ENCODE data around the gene ECD. TPM values are rescaled to one million over a fixed set of nuclear protein-coding genes. Genes with fewer than 3 reads are reported as not detected.
A peak's percentile ranks its signal among the peaks of the same experiment; 100 is the strongest.

Gene ECD
- 24.7 TPM for total RNA-seq

DNA sequence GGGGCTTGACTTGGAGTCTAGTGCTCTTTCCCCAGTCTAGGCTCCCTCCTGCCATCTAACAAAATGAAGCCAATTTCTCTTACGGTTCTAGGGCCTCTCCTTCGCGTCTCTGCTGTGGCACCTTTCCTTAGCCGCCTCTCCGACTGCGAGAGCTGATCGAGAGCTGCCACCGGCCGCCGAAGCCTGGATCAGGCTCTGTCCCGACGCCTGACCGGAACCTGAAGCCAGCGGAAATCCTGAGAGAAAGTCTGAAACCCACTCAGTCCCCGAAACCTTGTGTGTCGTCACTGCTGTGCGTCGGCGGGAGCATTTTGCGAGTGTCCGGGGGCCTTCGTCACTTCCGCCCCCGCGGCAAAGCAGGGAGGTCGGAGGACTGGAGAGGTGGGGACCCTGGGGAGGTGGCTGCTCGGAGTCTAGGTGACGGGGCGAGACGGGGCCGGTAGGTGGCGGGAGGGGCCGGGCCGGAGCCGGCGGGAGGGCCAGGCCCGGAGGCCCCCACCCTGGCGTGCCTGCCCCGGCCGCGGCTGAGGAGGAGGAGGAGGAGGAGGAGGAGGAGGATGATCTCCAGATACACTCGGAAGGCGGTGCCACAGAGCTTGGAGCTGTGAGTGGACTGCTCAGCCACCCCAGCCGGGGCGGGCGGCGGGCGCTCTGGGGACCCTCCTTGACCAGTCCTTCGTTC, at the start of gene ECD, which contains the start of gene FAM149B1:
Gene ECD (minus strand): TSS at position 226 of the 682 bp plus-strand sequence. CDS start 4,071 bp downstream, outside the sequence.
Gene FAM149B1 (plus strand): TSS at position 337 of the 682 bp plus-strand sequence. CDS start 221 bp downstream, at position 558.
- ATAC-seq, result peak; percentile 99
- peak; percentile 96 for DNase-seq (ENCODE audit: low spot score)
- intact Hi-C loops (cut with DNase I), result no loop called here

DNA sequence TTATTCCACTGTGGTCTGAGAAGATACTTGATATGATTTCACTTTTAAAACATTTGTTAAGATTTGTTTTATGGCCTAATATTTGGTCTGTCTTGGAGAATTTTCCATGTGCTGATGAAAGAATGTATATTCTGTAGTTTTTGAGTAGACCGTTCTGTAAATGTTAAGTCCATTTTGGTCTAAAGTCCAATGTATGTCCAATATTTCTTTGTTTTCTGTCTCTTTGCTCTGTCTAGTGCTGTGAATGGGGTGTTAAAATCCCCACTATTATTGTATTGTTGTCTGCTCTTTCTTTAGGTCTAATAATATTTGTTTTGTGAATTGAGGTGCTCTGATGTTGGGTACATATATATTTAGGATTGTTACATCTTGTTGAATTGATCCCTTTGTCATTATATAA, 47.9 kb upstream of the ECD start:
- intact Hi-C loops (cut with DNase I), result no loop called here
- no peak for ATAC-seq
- DNase-seq (ENCODE audit: low spot score), result no peak

DNA sequence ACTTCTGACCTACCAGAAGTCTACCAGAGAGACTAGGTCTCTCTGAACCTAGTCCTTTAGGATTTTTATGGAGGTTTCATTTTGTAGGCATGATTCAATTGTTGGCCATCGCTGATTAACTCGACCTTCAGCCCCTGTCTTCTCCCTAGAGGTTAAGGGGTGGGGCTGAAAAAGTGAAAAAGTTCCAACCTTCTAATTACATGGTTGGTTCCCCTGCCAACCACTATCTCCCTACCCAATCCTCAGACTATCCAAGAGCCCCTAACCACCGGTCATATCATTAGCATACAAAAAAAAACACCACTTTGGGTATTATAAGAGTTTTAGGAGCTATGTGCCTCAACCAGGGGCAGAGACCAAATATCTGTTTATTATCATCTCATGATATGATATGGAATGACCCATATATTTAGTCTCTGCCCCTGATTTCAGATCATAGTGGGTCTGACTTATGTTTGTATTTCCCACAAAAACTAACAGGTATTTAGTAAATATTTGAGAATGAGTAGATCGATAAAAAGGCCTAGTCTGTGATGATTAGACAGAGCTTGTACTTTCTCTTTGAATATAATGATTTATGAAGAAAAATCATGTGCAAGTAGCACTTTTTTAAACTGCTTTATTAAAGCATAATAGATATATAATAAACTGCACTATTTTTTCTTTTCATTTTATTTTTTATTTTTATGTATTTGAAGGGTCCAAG, 43.5 kb upstream of the ECD start:
- ATAC-seq, result no peak
- intact Hi-C loops (cut with DNase I), result no loop called here

DNA sequence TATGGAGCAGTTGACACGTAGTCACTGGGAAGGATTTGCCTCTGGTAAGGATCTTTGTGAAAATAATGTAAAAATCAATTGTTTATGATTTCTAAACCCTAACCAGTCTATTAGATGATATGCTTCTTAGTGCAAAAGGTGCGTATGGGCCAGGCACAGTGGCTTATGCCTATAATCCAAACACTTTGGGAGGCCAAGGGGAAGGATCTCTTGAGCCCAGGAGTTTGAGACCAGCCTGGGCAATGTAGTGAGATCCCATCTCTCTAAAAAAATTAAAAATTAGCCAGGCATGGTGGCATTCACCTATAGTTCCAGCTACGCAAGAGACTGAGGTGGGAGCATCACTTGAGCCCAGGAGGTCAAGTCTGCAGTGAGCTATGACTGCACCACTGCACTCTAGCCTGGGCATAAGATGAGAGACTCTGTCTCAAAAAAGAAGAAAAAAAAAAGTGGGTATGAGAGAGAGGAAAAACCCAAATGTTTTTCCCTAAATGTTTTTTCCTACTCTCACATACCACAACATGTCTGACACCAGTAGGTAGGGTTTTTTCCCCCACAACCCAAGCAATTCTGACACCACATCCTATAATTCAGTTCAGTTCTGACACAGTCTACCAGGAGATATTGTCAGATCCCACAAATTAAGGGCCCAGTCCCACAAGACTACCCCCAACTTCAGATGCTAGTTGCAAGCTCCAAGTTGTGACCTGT, 42.7 kb upstream of the ECD start:
- ATAC-seq (no peak), DNase-seq (ENCODE audit: low spot score) (no peak)
- intact Hi-C loops (cut with DNase I), result no loop called here

More for the DNA sequence above, 43.5 kb upstream of the ECD start:
- DNase-seq (ENCODE audit: low spot score), result no peak

DNA sequence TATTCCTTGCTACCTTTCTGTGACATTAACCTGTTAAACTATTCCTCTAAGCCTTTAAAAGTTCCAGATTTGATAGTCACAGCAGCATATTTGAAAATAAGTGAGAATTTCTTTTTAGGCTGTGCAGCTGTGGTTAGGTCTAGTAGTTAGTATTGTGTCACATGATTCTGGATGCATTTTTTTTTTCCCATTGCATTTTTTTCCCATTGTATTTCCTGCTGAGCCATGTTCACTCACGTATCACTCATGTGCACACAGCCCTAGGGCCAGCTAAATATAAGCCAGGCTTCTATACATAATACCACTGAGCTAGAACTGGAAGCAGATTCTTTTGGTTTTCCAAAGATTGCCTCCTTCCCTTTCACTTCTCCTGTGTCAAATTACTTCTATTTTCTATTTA, 41.9 kb upstream of the ECD start:
- intact Hi-C loops (cut with DNase I), result no loop called here
- ATAC-seq, result no peak
- no peak for DNase-seq (ENCODE audit: low spot score)

DNA sequence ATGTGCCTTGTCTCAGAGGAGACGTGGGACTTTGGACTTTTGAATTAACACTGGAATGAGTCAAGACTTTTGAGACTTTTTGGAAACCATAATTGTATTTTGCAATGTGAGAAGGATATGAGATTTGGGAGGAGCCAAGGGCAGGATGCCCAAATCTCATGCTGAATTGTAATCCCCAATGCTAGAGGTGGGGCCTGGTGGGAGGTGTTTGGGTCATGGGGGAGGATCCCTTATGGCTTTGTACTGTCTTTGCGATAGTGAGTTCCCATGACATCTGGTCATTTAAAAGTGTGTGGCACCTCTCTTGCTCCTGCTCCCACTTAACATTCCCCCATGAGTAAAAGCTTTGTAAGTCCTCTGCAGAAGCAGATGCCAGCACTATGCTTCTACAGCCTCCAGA, 40.1 kb upstream of the ECD start:
- intact Hi-C loops (cut with DNase I), result no loop called here

DNA sequence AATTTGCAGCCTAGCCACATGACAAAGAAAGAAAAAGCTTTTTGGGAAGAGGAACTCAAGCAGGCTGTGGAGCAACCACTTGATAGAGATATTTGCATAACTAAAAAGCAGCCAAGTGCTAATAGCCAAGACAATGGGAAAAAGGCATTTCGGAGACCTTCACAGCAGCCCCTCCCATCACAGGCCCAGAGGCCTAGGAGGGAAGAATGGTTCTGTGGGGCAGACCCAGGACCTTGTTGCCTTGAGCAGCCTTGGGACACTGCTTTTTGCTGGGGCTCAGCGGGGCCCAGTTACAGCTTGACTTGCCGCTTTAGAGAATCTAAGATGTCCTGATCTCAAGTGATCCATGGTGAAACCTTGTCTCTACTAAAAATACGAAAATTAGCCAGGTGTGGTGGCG, 38.6 kb upstream of the ECD start:
- ATAC-seq (no peak), DNase-seq (ENCODE audit: low spot score) (no peak)
- intact Hi-C loops (cut with DNase I), result no loop called here

More for the DNA sequence above, 40.1 kb upstream of the ECD start:
- DNase-seq (ENCODE audit: low spot score), result no peak
- ATAC-seq, result no peak

DNA sequence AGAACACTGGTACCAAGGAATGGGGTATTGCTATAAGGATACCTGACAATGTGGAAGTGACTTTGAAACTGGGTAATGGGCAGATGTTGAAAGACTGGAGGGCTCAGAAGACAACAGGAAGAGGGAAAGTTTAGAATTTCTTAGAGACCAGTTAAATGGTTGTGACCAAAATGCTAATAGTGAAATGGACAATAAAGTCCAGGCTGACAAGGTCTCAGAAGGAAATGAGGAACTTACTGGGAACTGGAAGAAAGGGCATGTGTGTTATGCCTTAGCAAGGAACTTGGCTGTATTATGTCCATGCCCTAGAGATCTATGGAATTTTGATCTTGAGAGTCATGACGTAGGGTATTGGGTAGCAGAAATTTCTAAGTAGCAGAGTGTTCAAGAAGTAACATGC, 38.1 kb upstream of the ECD start:
- no peak for DNase-seq (ENCODE audit: low spot score)
- intact Hi-C loops (cut with DNase I), result no loop called here
- no peak for ATAC-seq

DNA sequence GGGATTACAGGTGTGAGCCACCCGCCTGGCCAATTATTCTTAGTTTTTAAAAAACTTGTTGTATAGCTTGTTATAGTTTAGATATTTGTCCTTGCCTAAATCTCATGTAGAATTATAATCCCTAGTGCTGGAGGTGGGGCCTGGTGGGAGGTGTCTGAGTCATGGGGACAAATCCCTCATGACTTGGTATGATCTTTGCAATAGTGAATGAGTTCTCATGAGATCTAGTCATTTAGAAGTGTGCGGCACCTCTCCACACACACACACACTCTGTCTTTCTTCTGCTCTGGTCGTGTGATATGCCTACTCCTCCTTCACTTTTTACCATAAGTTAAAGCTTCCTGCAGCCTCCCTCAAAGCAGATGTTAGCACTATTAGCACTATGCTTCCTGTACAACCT, 37.3 kb upstream of the ECD start:
- intact Hi-C loops (cut with DNase I), result no loop called here
- no peak for ATAC-seq
- no peak for DNase-seq (ENCODE audit: low spot score)

GRCh38 chr10:73190188-73190587, 22.4 kb upstream of the ECD start:
- DNase-seq (ENCODE audit: low spot score) (no peak), ATAC-seq (no peak)
- intact Hi-C loops (cut with DNase I), result no loop called here

GRCh38 chr10:73186266-73186665, 18.5 kb upstream of the ECD start:
- DNase-seq (ENCODE audit: low spot score) (no peak), ATAC-seq (no peak)
- intact Hi-C loops (cut with DNase I), result no loop called here

DNA sequence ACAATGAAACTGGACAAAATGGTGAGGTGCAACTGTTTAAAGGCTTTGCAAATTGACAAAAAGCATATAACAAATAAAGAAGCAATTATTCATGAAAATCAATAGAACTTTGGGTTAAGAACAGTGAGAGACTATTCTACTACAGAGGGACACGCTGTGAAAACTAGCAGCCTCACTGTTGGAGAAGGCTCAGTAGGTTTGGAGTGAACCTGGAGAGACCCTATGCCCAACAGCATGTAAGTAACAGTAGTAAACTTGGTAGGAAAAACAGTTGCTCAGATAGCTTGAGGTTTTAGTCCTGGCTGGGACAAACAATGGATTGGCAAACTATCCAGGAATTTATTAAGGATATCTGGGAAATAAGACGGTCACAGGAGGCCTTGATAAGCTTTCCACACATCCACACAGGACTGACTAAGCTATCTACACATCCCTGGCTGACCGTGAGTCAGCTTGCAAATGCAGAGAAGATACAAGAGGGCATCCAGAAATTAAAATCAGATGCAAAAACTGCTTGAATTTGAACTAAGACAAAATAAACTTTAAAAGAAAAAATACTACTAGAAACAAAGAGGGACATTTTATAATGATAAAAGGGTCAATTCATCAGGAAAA, 16.0 kb upstream of the ECD start:
- intact Hi-C loops (cut with DNase I), result no loop called here
- DNase-seq (ENCODE audit: low spot score) (no peak), ATAC-seq (no peak)

- ATAC-seq (no peak), DNase-seq (ENCODE audit: low spot score) (no peak)
- intact Hi-C loops (cut with DNase I), result no loop called here
Measured at GRCh38 chr10:73182568-73182967, 14.8 kb upstream of the ECD start.

DNA sequence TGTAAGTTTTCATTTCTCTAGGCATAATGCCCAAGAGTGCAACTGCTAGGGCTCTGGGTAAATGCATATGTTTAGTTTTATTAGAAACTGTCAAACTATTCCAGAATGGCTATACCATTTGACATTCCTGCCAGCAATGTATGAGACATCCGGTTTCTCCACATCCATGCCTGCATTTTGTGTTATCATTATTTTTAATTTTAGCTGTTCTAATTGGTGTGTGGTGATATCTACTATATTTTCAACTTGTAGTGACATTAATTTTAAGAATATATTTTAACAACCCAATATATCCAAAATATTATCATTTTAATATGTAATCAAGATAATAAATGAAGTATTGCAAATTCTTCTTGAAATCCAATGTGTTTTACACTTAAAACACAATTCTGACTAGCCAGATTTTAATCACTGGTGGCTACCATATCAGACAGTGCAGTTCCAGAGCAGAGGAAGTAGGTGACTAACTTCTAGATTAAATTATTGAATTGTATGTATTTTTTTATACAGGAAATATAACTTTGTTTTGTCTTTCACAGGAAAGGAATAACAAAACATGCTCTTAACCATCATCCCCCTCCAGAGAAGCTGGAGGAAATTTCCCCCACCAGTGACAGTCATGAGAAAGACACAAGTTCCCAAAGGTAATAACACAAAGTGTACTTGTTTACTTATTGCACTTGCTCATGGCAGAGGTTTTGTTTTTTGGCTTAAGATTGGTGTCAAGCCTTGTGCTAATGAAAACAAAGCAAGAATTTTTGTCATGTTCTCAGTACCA, 6.5 kb upstream of the ECD start:
- intact Hi-C loops (cut with DNase I), result loop anchor here (5.0 kb wide), 1 partner anchor 1573 kb away; no protein-coding TSS in a partner anchor
- ATAC-seq, result no peak

DNA sequence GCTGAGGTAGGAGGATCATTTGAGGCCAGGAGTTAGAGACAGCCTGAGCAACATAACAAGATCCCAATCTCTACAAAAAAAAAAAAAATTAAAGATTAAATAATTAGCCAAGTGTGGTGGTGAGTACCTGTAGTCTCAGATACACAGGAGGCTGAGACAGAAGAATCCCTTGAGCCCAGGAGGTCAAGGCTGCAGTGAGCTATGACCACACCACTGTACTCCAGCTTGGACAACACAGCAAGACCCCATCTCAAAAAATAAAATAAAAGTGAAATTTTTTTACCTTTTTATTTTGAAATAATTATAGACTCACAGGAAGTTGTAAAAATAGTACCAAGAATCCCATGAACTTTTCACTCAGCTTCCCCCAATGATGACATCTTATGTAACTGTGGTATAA, 5.1 kb upstream of the ECD start:
- intact Hi-C loops (cut with DNase I), result loop anchor here (5.0 kb wide), 1 partner anchor 1574 kb away; no protein-coding TSS in a partner anchor
- ATAC-seq, result no peak

More for the DNA sequence above, 6.5 kb upstream of the ECD start:
- no peak for DNase-seq (ENCODE audit: low spot score)

GRCh38 chr10:73169320-73169719, 1.5 kb upstream of the ECD start:
- DNase-seq (ENCODE audit: low spot score) (no peak), ATAC-seq (no peak)
- intact Hi-C loops (cut with DNase I), result no loop called here

More for the DNA sequence above, 5.1 kb upstream of the ECD start:
- no peak for DNase-seq (ENCODE audit: low spot score)

GRCh38 chr10:73168465-73168803, 626 bp upstream of the ECD start:
- DNase-seq (ENCODE audit: low spot score) (no peak), ATAC-seq (no peak)
- intact Hi-C loops (cut with DNase I), result no loop called here

GRCh38 chr10:73167458-73167782, 388 bp downstream of the ECD start:
- DNase-seq (ENCODE audit: low spot score) (no peak), ATAC-seq (no peak)
- intact Hi-C loops (cut with DNase I), result no loop called here

GRCh38 chr10:73166972-73167371, 836 bp downstream of the ECD start:
- no peak for DNase-seq (ENCODE audit: low spot score)
- intact Hi-C loops (cut with DNase I), result no loop called here
- ATAC-seq, result no peak
